AG04449 (cell line): ENCODE measurements around the gene ITIH6.

ENCODE experiments used
- CTCF ChIA-PET: fragments of 350-600 bp; formaldehyde crosslinking; extraction: SDS; loops from one replicate; lab custom pipeline; 2021; ENCODE audit warnings: antibody characterized with exemption; lab: Yijun Ruan, JAX
- POLR2A ChIA-PET: fragments of 400-600, 350-600 bp; formaldehyde crosslinking; extraction: SDS; loops from one replicate; lab custom pipeline; 2020; ENCODE audit warnings: antibody characterized with exemption, inconsistent platforms; lab: Yijun Ruan, JAX
- DNase-seq: peaks from one replicate; pipeline ENCODE4 v3.0.0-alpha.2; 2010; ENCODE audit warnings: low read depth, low spot score
- H3K4me3 ChIP-seq: 2 replicates; pipeline ENCODE4 v1.5.1; 2011; ENCODE audit warnings: low read depth, mild to moderate bottlenecking, control low read depth, low read length
- TF ChIP-seq, protein P1 (sequence below): IDR thresholded peaks from one replicate; pipeline ENCODE4 v1.5.1; 2011; ENCODE audit warnings: mild to moderate bottlenecking, moderate library complexity, low read length, control low read depth, inconsistent platforms; ENCODE audit not compliant: insufficient read depth; ENCODE audit errors: missing control alignments

The ITIH6 gene

DNA sequence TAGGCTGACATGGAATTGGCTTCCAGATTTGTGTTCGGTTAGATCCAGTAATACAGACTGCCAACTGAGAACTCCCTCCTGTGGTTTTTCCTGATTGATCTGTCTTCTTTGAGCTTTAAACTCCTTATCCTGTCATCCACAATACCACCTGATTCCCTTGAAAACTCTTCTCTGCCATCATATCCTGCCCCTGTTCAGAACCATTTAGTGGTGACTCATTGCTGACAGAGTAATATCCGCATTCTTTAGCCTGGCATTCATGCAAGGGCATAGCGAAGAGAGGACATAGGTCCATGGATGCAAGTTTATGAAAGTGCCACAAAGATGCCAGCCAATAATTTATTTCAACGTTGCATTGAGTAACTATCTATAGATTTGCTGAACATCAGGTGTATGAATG is 76.6 kb downstream of the ITIH6 start:
- H3K4me3 ChIP-seq: no peak overlapping the region
- TF ChIP-seq, protein P1, sequence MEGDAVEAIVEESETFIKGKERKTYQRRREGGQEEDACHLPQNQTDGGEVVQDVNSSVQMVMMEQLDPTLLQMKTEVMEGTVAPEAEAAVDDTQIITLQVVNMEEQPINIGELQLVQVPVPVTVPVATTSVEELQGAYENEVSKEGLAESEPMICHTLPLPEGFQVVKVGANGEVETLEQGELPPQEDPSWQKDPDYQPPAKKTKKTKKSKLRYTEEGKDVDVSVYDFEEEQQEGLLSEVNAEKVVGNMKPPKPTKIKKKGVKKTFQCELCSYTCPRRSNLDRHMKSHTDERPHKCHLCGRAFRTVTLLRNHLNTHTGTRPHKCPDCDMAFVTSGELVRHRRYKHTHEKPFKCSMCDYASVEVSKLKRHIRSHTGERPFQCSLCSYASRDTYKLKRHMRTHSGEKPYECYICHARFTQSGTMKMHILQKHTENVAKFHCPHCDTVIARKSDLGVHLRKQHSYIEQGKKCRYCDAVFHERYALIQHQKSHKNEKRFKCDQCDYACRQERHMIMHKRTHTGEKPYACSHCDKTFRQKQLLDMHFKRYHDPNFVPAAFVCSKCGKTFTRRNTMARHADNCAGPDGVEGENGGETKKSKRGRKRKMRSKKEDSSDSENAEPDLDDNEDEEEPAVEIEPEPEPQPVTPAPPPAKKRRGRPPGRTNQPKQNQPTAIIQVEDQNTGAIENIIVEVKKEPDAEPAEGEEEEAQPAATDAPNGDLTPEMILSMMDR: no peak
- POLR2A ChIA-PET: no interaction called here
- CTCF ChIA-PET: no interaction called here
- no peak for DNase-seq

DNA sequence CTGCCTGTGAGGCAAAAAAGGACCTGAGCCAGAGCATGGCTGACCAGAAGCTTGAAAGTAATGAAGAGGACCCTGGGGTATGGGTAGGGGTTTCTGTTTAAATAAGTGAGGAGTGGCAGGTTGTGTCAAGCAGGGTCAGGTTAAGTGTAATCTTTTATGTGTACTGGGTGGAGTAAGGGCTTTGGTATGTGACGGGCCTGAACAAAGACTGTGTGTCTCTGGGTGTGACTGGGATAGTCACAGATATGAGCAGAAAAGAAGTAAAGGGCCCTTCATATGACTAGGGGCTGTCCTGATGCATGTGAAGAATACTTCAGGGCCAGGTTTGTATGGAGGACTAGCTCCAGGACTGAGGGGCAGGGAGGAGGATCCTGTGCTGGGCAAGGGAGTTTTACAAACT is 82.4 kb downstream of the ITIH6 start:
- ChIA-PET POLR2A (no interaction called here), CTCF (no interaction called here)
- no peak overlapping the region for H3K4me3 ChIP-seq
- TF ChIP-seq, protein P1: no peak
- no peak for DNase-seq

DNA sequence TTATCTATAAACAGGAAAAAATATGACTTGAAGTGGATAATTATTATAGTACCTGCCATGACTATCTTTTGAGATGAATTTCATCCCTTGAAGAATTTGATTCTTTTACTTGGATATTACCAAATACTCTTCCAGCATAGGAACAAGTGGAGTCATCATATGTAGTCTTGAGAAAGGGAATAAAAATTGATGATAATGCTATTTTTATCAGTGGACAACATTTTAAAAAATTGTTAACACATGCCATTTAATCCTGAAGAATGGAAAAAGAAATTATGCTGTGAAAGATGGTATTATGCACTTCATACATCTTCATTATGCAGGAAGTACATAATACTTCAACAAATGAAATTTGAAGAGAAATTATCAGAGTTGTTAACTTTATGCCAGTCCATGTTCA is 83.6 kb downstream of the ITIH6 start:
- no peak for DNase-seq
- H3K4me3 ChIP-seq: no peak overlapping the region
- ChIA-PET CTCF (no interaction called here), POLR2A (no interaction called here)
- TF ChIP-seq, protein P1: no peak

- ChIA-PET POLR2A (no interaction called here), CTCF (no interaction called here)
- TF ChIP-seq, protein P1: no peak
- H3K4me3 ChIP-seq: no peak overlapping the region
- no peak for DNase-seq
Measured at GRCh38 chrX:54711735-54712134, 86.3 kb downstream of the ITIH6 start.

- ChIA-PET CTCF (no interaction called here), POLR2A (no interaction called here)
- DNase-seq: no peak
- no peak overlapping the region for H3K4me3 ChIP-seq
- TF ChIP-seq, protein P1: no peak
Measured at GRCh38 chrX:54710920-54711319, 87.1 kb downstream of the ITIH6 start.

DNA sequence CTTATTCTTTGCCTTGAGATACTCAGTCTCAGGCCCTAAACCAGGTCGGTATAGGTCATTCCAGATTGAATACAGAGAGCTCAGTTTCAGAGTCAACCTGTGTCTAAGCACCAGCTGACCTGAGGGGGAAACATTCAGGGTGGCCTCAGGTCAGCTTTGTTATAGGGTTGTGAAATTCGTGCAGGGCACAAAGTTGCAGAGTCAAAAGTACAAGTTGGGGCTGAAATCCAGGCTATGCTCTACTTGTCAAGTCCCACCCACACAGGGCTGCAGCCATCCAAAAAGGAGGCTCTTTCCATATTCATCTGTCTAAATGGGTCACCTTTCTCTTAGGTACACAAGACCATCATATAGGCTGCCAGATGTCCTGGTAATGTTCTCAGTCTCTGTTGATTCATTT is 89.7 kb downstream of the ITIH6 start:
- TF ChIP-seq, protein P1: no peak
- POLR2A ChIA-PET: no interaction called here
- no peak overlapping the region for H3K4me3 ChIP-seq
- DNase-seq: no peak
- CTCF ChIA-PET: no interaction called here
